Mononuclear cell (primary cell): ENCODE results near the gene DGCR6L. TPM values are rescaled to one million over a fixed set of nuclear protein-coding genes. Genes with fewer than 3 reads are reported as not detected.
"Not testable (repeated sequence)": the region's sequence is repeated elsewhere in the genome, so short reads cannot be mapped to it uniquely, and the experiment has no call there.

Source experiments
- H3K27me3 ChIP-seq: 2 replicates; pipeline ENCODE4 v1.6.0; 2011; ENCODE audit warnings: low read length, control low read depth; ENCODE audit not compliant: insufficient read depth
- H3K4me1 ChIP-seq: 2 replicates; pipeline ENCODE4 v1.5.1; 2011; ENCODE audit warnings: mild to moderate bottlenecking, low read length, control low read depth; ENCODE audit not compliant: insufficient read depth
- H3K4me3 ChIP-seq: 2 replicates; pipeline ENCODE4 v1.5.1; 2011; ENCODE audit warnings: mild to moderate bottlenecking, low read length, moderate library complexity
- H3K9me3 ChIP-seq: 2 replicates; pipeline ENCODE4 v1.5.1; 2011; ENCODE audit warnings: low read depth, mild to moderate bottlenecking, control low read depth, low read length
- total RNA-seq: library from RNA; depleted of rRNA; stranded (reverse); fragments of >200 nt; gene quantifications from one replicate; pipeline ENCODE4 v1.2.3, GENCODE V29; 2012

Gene DGCR6L
- total RNA-seq, 1 donor: 40.6 TPM

DNA sequence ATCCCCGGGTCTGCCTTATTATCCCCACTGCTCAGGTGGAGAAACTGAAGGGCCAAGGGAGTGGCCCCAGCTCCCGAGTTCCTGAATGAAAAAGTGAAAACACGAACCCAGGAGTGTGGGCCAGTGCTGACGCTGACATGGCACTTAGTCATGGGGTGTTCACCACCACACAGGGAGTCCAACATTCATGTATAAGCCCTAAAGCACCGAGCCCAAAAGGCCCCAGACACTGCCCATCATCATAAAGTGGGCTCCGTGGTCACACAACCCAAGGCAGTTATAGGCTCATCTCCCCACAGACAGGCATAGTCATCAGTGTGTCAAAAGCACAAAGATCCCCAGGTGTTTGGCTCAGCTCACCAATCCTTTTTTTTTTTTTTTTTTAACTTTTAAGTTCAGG is 32.7 kb upstream of the DGCR6L start:
- H3K9me3 ChIP-seq, H3K27me3 ChIP-seq, H3K4me1 ChIP-seq, H3K4me3 ChIP-seq: not testable (repeated sequence)

DNA sequence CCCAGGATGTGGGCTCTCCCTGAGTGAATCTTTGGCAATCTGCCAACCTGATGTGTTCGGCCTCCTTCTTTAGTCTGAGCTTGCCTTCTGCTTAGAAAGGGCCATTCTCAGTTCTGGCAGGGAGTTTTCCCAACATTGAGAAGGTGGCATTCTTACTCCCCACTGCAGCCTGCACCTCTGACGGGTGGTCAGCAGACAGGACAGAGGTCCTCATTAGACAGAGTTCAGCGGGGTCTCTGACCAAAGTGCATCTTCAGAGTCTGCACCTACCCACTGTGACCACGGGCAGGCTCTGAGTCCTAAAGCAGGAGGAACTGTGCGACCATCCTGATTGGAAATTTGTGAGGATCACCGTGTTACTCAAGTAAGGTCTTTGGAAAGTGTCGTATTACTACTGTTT is 26.7 kb upstream of the DGCR6L start:
- not testable (repeated sequence) for H3K4me1 ChIP-seq, H3K27me3 ChIP-seq, H3K4me3 ChIP-seq, H3K9me3 ChIP-seq

DNA sequence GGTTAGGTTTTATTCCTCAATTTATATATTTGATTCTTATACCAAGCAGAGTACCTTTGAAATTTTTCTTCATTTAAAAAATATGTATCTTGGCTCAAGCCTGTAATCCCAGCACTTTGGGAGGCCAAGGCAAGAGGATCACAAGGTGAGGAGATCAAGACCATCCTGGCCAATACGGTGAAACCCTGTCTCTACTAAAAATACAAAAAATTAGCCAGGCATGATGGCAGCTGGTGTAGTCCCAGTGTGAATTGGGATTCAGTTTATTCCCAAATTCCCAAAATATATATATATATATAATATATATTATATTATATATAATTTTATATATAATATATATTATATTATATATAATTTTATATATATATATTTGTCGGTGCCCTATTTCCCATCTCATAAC is 18.4 kb upstream of the DGCR6L start:
- H3K4me1 ChIP-seq: not testable (repeated sequence)

DNA sequence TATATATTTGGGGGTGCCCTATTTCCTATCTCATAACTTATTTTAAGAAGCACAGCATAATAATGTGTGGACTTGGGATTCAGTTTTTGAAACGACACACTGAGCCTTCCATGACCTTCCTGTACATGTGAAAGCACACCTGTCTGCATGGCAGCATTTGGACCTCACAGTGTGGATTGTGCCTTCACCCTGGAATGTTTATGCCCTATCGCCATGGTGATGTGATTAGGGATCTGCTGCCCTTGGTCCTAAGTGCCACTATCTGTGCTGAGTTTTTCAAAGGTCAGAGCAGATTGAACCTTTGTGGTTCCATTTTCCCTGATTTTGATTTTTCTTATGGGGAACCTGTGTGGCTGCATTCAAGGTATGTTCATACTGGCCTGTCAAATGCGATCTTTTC is 17.9 kb upstream of the DGCR6L start:
- not testable (repeated sequence) for H3K4me1 ChIP-seq, H3K4me3 ChIP-seq, H3K9me3 ChIP-seq, H3K27me3 ChIP-seq

More for the DNA sequence above, 18.4 kb upstream of the DGCR6L start:
- not testable (repeated sequence) for H3K4me3 ChIP-seq, H3K9me3 ChIP-seq, H3K27me3 ChIP-seq

DNA sequence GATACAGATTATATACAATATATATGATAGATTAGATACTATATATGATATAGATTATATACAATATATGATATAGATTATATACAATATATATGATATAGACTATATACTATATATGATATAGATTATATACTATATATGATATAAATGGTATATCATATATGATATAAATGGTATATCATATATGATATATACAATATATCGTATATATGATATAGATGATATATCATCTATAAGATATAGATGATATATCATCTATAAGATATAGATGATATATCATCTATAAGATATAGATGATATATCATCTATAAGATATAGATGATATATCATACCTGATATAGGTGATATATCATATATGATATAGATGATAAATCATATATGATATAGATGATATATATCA is 16.7 kb upstream of the DGCR6L start:
- H3K27me3 ChIP-seq, H3K4me3 ChIP-seq, H3K4me1 ChIP-seq, H3K9me3 ChIP-seq: not testable (repeated sequence)

DNA sequence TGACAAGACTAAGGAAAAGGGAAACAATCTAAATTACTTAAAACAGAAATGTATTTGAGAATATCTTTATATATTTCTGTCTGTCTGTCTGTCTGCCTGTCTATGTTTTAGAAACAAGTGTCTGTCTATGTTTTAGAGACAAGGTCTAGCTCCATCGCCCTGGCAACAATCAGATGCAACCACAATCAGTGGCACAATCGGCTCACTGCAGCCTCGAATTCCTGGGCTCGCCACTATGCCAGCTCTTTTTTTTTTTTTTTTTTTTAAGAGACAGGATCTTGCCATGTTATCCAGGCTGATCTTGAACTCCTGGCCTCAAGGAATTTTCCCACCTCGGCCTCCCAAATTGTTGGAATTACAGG is 8.7 kb upstream of the DGCR6L start:
- H3K27me3 ChIP-seq, H3K4me3 ChIP-seq, H3K9me3 ChIP-seq, H3K4me1 ChIP-seq: not testable (repeated sequence)

DNA sequence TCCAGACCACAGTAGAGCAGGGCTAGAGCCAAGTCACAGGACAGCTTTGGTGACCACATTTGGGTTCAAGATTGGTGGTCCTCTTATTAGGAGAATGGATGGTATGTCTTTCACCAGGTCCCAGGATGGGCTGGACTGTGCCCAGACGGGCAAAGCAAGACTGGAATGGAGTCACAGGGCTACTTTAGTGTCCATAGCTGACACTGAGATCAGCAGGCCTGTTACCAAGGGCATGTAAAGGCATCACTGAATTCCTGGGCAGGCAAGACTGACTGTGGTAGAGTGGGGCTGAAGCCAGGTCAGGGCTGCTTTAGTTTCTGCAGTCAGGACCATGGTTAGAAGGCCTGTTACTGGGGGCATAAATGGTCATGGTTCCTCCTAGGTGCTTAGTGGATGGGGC is 6.1 kb upstream of the DGCR6L start:
- not testable (repeated sequence) for H3K27me3 ChIP-seq, H3K4me3 ChIP-seq, H3K9me3 ChIP-seq, H3K4me1 ChIP-seq

DNA sequence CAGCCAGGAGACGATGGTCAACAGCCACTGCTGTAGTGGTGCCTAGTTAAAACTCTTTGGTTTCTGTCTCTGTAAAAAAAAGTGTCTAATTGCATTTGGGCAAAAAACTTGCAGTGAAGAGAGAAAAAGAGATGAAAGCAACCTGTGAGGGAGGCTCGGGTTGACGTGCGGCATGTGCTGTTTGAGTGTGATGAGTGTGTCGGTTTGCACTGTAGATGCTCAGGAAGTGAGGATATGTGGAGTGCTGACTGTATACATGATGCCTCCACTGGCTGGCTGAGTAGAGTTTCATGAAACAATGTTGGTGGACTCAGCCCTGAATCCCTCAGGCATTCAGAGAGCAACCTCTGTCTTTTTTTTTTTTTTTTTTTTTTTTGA is 4.3 kb upstream of the DGCR6L start:
- no peak overlapping the region for H3K4me3 ChIP-seq
- H3K9me3 ChIP-seq: no peaks in the 10 kb centered on the region
- H3K4me1 ChIP-seq: peaks cover 17% of the 10 kb centered on the region
- H3K27me3 ChIP-seq: no peaks in the 10 kb centered on the region

DNA sequence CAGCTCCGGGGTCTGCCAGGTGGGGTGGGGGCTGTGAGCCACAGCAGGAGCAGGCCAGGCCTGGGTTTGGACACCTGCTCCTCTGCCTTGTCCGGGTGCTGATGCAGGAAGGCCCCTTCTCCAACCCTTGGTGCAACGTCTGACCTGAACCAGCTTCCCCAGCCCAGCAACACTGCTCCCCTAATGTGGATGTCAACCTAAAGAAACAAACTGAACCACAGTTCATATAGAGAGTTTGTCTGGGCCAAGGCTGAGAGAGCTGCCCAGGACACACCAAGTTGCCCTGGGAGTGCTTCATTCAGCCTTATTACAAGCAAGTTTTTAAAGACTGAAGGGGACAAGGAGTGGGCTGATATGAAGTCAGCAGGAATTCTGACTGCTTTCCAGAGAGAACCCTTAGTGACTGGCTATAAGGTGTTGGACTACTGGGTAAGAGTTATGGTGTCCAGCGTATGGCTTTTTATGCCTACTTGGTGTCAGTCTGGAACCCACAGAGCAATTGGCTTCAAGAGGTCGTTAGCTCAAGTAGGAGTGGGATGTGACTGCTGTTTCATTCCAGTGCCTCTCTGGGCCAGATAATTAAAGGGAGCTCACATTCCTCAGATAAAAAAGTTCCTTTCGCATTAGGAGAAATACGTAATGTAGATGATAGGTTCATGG is 1.8 kb upstream of the DGCR6L start:
- peaks cover 41% of the 10 kb centered on the region for H3K4me1 ChIP-seq
- not testable (repeated sequence) for H3K9me3 ChIP-seq, H3K4me3 ChIP-seq, H3K27me3 ChIP-seq

DNA sequence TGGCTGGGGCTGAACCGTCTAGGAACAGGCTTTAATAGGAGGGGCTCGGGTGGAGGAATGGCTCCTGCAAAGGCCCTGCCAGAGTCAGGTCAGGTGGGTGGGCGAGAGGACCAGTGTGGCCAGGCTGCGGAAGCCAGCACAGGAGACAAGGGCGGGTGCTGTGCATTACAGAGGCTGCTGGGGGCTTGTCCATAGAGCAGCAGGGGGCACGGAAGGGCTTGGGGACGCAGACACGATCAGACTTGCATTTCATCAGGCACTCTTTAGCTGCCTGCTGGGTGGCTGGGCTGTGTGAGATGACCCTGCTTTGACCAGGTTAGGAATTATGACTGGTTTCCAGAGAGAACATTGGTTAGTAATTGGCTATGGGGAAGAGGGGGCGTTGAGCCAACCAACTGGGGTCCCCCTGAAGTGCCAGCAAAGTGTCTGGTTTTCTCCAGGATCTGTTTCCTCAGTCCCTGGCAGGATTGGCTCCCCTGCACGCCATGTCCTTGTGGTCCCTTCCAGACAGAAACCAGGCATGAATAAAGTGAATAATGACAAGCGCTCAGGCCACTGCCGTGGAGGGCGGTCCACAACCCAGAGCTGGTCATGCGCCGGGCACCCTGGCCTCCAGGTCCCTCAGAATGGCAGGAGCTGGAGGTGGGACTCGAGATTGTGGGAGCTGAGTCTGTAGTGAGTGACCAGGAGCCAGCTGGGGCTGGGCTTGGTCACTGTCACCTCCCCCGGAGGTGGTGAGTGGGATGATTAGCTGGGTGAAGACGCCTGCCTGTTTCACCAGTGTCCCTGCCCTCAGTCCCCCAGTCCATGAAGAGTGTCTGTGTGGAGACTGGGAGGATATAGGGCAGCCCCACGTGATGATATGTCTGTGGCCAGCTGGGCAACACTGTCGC is 1.0 kb upstream of the DGCR6L start:
- Histone ChIP-seq H3K4me1 (peaks cover 41% of the 10 kb centered on the region), H3K4me3 (peak overlapping the region; percentile 76)
- H3K27me3 ChIP-seq, H3K9me3 ChIP-seq: not testable (repeated sequence)

DNA sequence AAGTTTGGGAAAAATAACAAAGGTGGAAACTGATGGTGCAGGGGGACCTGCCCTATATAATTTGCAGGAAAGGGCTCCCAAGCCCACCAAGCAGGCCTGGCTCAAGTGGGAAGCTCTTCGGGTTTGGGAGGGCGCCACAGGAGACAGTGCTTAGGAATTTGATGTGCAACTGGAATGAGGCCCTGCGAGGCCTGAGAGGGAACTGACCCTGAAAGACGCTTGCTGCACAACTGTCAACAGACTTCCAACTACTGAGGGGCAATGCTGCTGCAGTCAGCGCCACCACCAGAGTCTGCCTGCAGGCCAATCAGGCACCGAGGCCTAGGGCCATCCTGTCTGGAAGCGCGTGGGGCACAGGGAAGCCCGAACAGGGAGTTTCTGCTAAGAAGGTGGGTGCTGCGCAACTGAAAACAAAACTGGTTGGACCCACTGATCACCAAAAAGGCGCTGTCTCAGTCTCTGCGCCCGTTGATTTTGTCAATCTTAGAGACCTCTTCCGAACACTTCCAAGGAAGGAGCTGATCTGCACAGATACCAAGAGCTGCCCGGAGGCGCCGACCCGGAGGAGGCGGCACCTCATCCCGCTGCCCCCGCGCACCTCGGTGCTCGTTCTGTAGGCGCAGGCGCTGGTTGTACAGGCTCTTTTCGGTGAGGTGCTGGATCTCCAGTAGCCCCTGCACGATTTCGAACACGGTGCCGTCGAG is 667 bp downstream of the DGCR6L start:
- Histone ChIP-seq H3K4me3 (peak overlapping the region; percentile 76), H3K27me3 (no peaks in the 10 kb centered on the region), H3K9me3 (no peaks in the 10 kb centered on the region), H3K4me1 (peaks cover 41% of the 10 kb centered on the region)

DNA sequence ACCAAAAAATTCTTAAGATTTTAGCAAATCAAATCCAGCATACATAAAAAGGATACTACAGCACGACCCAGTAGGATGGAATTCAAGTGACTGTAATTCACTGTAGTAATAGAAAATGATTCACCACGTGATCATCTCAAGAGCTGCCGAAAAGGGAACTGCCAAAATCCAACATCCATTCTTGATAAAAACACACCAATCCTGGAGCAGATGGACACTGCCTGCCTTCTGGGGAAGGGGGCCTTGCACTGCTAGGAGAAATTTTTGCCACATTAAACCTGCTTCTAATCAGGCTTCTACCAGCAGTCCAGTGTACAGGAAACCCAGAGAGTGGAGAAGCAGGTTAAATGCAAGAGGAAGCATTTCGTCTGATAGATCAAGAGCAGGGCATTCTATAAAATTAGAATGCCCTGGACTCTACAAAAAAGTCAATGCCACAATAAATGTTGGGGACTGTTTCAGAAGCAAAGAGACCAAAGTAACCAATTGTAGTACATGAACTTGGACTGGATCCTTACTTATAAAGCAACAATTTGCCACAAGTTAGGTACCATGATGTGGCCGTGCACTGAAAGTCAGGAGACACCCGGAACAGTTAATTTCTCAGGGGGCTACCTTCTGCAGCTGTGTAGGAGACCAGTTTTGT is 1.7 kb downstream of the DGCR6L start:
- not testable (repeated sequence) for H3K4me3 ChIP-seq, H3K27me3 ChIP-seq, H3K9me3 ChIP-seq
- H3K4me1 ChIP-seq: peaks cover 41% of the 10 kb centered on the region

DNA sequence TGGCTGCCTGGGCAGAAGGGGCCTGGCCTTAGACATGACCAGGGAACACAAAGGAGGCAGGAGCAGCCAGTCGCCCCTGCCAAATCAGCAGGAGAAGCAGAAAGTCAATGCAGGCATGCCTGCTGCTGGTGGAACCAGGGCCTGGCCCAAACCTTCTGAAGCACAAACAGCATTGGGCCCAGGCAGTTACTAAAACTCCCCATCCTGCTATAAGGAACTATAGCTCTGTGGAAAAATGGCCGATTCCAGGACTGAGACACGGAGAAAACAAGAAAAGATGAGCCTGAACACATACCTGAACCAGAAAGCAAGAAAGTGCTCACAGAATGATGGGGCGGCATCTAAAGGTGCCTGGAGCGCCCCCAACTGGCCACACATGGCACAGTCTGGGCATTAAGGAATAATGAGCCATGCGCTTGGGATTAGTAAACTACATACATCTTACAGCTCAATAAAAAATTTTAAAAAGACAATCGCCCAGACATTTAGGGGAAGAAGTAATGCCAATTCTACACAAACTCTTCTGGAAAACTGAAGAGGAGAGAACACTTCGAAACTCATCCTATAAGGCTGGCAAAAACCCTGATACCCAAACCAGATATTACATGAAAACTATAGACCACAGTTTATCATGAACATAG is 2.3 kb downstream of the DGCR6L start:
- not testable (repeated sequence) for H3K27me3 ChIP-seq, H3K4me3 ChIP-seq, H3K9me3 ChIP-seq
- peaks cover 36% of the 10 kb centered on the region for H3K4me1 ChIP-seq

DNA sequence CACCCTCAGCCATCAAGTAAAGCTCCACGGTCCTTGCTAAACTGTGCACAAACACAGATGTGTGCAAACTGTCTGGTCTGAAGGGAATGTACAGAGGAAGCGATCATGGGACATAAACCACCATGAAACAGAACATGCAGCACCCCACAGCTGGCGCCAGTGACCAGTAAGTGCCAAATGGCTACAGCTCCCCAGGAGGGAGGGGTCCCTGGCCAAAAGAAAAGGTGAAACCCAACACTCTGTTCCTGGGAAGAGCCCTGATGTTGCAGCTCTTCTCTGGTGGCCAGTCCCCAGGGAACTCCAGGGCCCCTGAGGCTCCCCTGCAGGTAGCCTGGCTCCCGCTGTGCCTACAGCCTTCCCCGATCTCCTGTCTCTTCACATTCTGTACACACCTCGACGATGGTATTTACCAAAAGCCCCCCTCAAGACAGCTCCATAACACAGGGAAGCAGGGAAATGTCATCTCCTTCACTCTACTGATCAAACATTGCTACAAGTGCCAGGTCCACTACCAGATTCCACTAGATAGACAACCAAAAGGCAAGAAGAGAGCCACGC is 2.9 kb downstream of the DGCR6L start:
- H3K27me3 ChIP-seq: no peaks in the 10 kb centered on the region
- H3K4me3 ChIP-seq: no peak overlapping the region
- H3K9me3 ChIP-seq: no peaks in the 10 kb centered on the region
- H3K4me1 ChIP-seq: peaks cover 34% of the 10 kb centered on the region
